Measurements from ENCODE around the gene LCE1E. TPM values are rescaled to one million over a fixed set of nuclear protein-coding genes. Genes with fewer than 3 reads are reported as not detected.

LCE1E gene
- total RNA-seq, 1 donor = not detected

- DNase-seq (ENCODE audit: low read depth in 2 of 3, low spot score in 2 of 3) = no peak
These were observed 8.4 kb upstream of the LCE1E start for GRCh38 chr1:152777510-152778137.

- no peak for DNase-seq (ENCODE audit: low read depth in 2 of 3, low spot score in 2 of 3)
These were observed 3.0 kb upstream of the LCE1E start for GRCh38 chr1:152783095-152783494.

DNA sequence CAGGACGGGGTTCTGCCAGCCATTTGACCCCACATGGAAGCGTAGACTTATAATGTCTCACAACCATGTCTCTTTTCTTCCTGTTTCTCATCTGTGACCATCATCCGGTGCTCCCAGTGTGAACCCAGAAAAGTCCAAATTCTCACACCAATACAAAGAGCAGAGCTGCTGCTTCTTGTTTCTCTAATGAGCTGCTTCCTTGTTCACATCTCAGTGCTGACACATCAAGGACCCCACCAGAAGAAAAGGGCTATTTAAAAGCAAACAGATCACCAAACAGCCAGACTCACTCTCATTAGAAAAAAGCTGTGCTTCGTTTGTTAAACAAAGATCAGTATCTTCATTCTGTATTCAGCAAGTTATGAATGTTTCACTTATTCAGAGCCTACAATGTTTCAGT, 9.6 kb downstream of the LCE1E start:
- no peak for DNase-seq (ENCODE audit: low read depth in 2 of 3, low spot score in 2 of 3)

GRCh38 chr1:152796421-152796820, 10.4 kb downstream of the LCE1E start, which contains the start of gene LCE1D:
LCE1D (plus strand) TSS chr1:152796721; CDS start chr1:152797795, 1,074 bp downstream.
- no peak for DNase-seq (ENCODE audit: low read depth in 2 of 3, low spot score in 2 of 3)

GRCh38 chr1:152801333-152801732, 15.3 kb downstream of the LCE1E start:
- no peak for DNase-seq (ENCODE audit: low read depth in 2 of 3, low spot score in 2 of 3)

GRCh38 chr1:152806576-152806975, 20.5 kb downstream of the LCE1E start, which contains the start of gene LCE1C:
LCE1C (minus strand) TSS chr1:152806651; CDS start chr1:152805478, 1,173 bp downstream.
- no peak for DNase-seq (ENCODE audit: low read depth in 2 of 3, low spot score in 2 of 3)

DNA sequence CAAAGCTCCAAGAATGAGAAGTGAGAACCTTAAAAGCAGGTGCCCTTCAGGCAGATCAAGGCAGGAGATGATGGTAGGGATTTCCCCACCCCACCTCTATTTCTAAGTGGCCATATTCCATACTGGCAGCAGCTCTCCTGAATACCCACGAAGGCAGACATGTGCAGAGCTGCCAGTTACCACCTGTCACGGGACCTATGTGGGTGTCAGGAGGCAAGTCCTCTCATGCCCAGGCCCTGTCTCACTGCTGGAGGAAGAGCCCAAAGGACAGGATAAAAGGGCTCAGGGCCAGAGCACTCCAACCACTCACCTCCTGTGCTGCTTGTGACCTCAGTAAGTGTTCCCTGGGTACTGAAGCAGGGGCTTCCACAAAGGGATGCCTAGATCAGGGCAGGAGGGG, 25.0 kb downstream of the LCE1E start:
- DNase-seq (ENCODE audit: low read depth in 2 of 3, low spot score in 2 of 3) = no peak

DNA sequence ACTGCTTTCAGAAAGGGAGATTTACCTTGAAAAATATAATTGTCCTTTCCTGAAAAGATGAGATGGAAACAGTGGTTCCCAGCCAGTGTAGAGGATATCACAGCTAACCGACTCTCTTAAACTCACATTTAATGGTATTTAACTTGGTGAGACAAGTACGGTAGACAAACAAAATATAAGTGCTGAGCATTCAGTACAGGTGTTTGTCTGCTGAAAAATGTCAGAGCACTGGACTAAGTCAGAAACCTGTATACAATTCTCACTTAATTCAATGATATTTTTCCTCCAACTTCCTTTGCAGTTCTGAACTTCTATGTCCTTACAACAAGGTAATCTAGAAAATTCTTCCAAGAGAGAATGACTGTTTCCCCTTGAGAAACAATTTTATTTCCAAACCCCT, 25.6 kb downstream of the LCE1E start, which contains the start of gene LCE1B:
Gene LCE1B, plus strand, starts transcription at position 301 of the 400 bp plus-strand sequence. CDS start 476 bp downstream, outside the sequence.
- DNase-seq (ENCODE audit: low read depth in 2 of 3, low spot score in 2 of 3) = no peak

DNA sequence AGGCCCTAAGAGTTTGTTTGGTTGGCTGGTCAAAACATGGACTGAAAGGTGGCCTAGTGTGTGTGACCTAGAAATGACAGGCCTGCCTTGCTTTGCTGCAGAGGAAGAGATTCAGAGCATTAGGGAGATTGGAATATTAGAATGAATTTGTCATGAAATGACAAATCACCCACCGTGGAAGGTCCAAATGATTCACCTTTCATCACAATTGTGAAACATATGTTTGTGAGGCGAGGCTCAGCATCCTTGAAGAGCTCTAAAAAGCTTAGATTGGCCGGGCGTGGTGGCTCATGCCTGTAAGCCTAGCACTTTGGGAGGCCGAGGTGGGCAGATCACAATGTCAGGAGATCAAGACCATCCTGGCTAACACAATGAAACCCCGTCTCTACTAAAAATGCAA, 31.3 kb downstream of the LCE1E start:
- DNase-seq (ENCODE audit: low read depth in 2 of 3, low spot score in 2 of 3) = no peak

GRCh38 chr1:152823294-152823693, 37.2 kb downstream of the LCE1E start:
- no peak for DNase-seq (ENCODE audit: low read depth in 2 of 3, low spot score in 2 of 3)

GRCh38 chr1:152824964-152825363, 38.9 kb downstream of the LCE1E start:
- no peak for DNase-seq (ENCODE audit: low read depth in 2 of 3, low spot score in 2 of 3)

DNA sequence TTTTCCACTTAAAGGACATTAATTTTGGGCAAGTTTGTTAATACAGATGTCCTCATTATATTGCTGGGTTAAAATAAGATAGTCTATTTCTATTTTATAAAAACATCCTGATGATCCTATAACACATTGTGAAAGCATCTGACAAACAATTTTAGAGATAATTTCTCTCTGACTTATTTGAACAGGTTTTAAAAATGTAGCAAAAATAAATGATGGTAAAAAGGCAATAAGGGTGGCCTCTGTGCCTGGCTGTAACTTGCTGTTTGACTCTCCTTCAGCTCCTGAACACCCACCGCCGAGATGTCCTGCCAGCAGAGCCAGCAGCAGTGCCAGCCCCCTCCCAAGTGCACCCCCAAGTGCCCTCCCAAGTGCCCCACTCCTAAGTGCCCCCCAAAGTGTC, 41.1 kb downstream of the LCE1E start, which contains the start of gene LCE1A:
Gene LCE1A, plus strand, starts transcription at position 301 of the 400 bp plus-strand sequence. Its CDS starts 0 bp downstream, at position 301.
- no peak for DNase-seq (ENCODE audit: low read depth in 2 of 3, low spot score in 2 of 3)

DNA sequence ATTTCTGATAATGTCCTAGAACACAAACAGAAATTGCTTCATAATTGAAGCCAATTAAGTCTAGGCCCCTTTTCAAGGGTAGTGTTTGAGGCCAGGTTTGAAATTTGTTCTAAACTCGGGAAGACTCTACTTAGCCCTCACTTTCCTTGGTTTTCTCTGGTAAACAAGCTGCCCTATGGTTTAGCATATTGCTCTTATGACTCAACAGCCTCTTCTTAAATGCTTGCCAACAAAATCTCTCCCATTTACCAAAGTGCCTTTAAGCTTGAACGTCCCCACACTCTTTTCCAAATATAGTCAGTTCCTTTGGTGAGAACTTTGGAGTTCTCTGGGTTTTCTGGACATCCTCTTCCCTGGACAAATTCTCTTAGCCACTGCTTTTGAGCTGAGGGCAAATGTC, 50.8 kb downstream of the LCE1E start:
- no peak for DNase-seq (ENCODE audit: low read depth in 2 of 3, low spot score in 2 of 3)

Other genes with a start within 250 kb of the LCE1E start
- not detected for gene LCE3E, start 219.5 kb upstream of the LCE1E start, total RNA-seq
- not detected for gene LCE3D, start 205.7 kb upstream of the LCE1E start, total RNA-seq
- gene LCE3C, start 186.0 kb upstream of the LCE1E start, total RNA-seq = not detected
- not detected for gene LCE3B, start 172.4 kb upstream of the LCE1E start, total RNA-seq
- not detected for gene LCE3A, start 163.2 kb upstream of the LCE1E start, total RNA-seq
- gene LCE2D, start 122.9 kb upstream of the LCE1E start, total RNA-seq = not detected
- not detected for gene LCE2C, start 111.0 kb upstream of the LCE1E start, total RNA-seq
- not detected for gene LCE2B, start 100.1 kb upstream of the LCE1E start, total RNA-seq
- not detected for gene LCE2A, start 87.9 kb upstream of the LCE1E start, total RNA-seq
- not detected for gene LCE4A, start 78.1 kb upstream of the LCE1E start, total RNA-seq
- not detected for gene KPRP, start 28.2 kb upstream of the LCE1E start, total RNA-seq
- not detected for gene LCE1F, start 11.1 kb upstream of the LCE1E start, total RNA-seq
- not detected for gene LCE1D, start 10.5 kb downstream of the LCE1E start, total RNA-seq
- not detected for gene LCE1C, start 20.4 kb downstream of the LCE1E start, total RNA-seq
- gene LCE1B, start 25.7 kb downstream of the LCE1E start, total RNA-seq = not detected
- not detected for gene LCE1A, start 41.2 kb downstream of the LCE1E start, total RNA-seq
- not detected for gene LCE6A, start 56.6 kb downstream of the LCE1E start, total RNA-seq
- not detected for gene LCE7A, start 73.7 kb downstream of the LCE1E start, total RNA-seq
- gene SMCP, start 92.1 kb downstream of the LCE1E start, total RNA-seq = not detected
- not detected for gene IVL, start 122.3 kb downstream of the LCE1E start, total RNA-seq
- not detected for gene SPRR5, start 160.9 kb downstream of the LCE1E start, total RNA-seq
- gene SPRR4, start 184.4 kb downstream of the LCE1E start, total RNA-seq = not detected
- not detected for gene SPRR1A, start 197.8 kb downstream of the LCE1E start, total RNA-seq
- gene SPRR3, start 215.5 kb downstream of the LCE1E start, total RNA-seq = not detected
- gene SPRR1B, start 244.9 kb downstream of the LCE1E start, total RNA-seq = not detected